GM12878 (cell line): ENCODE measurements around the gene TUFM. TPM values are rescaled to one million over a fixed set of nuclear protein-coding genes. Genes with fewer than 3 reads are reported as not detected.

ENCODE experiments used
- ATAC-seq: fragments of 200-7000 bp; cut with Tn5 transposase; 3 replicates; pipeline ENCODE4 v1.9.1; 2020; ENCODE audit warnings: mild to moderate bottlenecking, moderate library complexity
- BruUV-seq: library from RNA; stranded (reverse); fragments of 400-500 nt; replicated peaks from 2 replicates; lab custom pipeline; 2021; lab: Mats Ljungman, UMichigan
- CTCF ChIA-PET: fragments of 300-600 bp; sonication (Branson Sonifier 250); formaldehyde crosslinking; extraction: SDS; loops from one replicate; lab custom pipeline; 2021; ENCODE audit warnings: inconsistent platforms; lab: Yijun Ruan, JAX
- POLR2A ChIA-PET: fragments of 350-600 bp; formaldehyde crosslinking; extraction: SDS; loops from one replicate; lab custom pipeline; 2021; ENCODE audit warnings: inconsistent platforms; lab: Charles Lee
- RAD21 ChIA-PET: fragments of 300-600 bp; sonication (Branson Sonifier 250); formaldehyde crosslinking; loops from one replicate; lab custom pipeline; 2023; ENCODE audit warnings: antibody characterized with exemption; ENCODE audit not compliant: unreplicated experiment; lab: Charles Lee
- SMC1A ChIA-PET: fragments of 300-600 bp; sonication (Branson Sonifier 250); formaldehyde crosslinking; loops from one replicate; lab custom pipeline; 2023; ENCODE audit not compliant: unreplicated experiment, uncharacterized antibody; lab: Charles Lee
- DNase-seq: peaks from one replicate; pipeline ENCODE4 v3.0.0-alpha.2; 2011; ENCODE audit warnings: low read depth, low spot score
- FAIRE-seq: peaks from 3 replicates; lab custom pipeline; 2011; peaks lifted over from hg19 to GRCh38; lab: Jason Lieb, UNC
- H2AFZ ChIP-seq: 2 replicates; pipeline ENCODE4 v1.6.0; 2011; ENCODE audit warnings: low read depth, low read length, control low read depth; ENCODE audit not compliant: control insufficient read depth
- H3K27ac ChIP-seq: 2 replicates; pipeline ENCODE4 v1.5.1; 2011; ENCODE audit warnings: control low read depth; ENCODE audit not compliant: control insufficient read depth, insufficient read depth
- H3K27me3 ChIP-seq, 2 experiments: replicated peaks in 1 of 2; 2 replicates each; pipeline versions ENCODE4 v1.6.0 to v1.6.1; 2011; ENCODE audit warnings: low read length in 1 of 2; ENCODE audit not compliant: control insufficient read depth in 2 of 2, insufficient read depth in 2 of 2
- H3K36me3 ChIP-seq, 2 experiments: 2 replicates each; pipeline ENCODE4 v1.5.1; 2011; ENCODE audit warnings: low read length in 1 of 2; ENCODE audit not compliant: control insufficient read depth in 2 of 2, insufficient read depth in 2 of 2
- H3K4me1 ChIP-seq: 2 replicates; pipeline ENCODE4 v1.6.1; 2011; ENCODE audit warnings: mild to moderate bottlenecking, low read length, moderate library complexity, mixed read lengths; ENCODE audit not compliant: control insufficient read depth, insufficient read depth
- H3K4me2 ChIP-seq: 2 replicates; pipeline ENCODE4 v1.6.0; 2011; ENCODE audit warnings: control low read depth; ENCODE audit not compliant: control insufficient read depth, insufficient read depth
- H3K4me3 ChIP-seq: fragments of 200-600 bp; sonication (generic); 2 replicates; pipeline ENCODE4 v1.5.1; 2016
- H3K79me2 ChIP-seq: 2 replicates; pipeline ENCODE4 v1.6.0; 2011; ENCODE audit warnings: low read length; ENCODE audit not compliant: control insufficient read depth, insufficient read depth
- H3K9ac ChIP-seq: 2 replicates; pipeline ENCODE4 v1.8.0; 2011; ENCODE audit warnings: low read length, control low read depth, mixed read lengths; ENCODE audit not compliant: control insufficient read depth, insufficient read depth
- H3K9me3 ChIP-seq: replicated peaks from 3 replicates; pipeline ENCODE4 v1.5.1; 2011; ENCODE audit warnings: mild to moderate bottlenecking, low read length; ENCODE audit not compliant: control insufficient read depth, insufficient read depth
- H4K20me1 ChIP-seq: 2 replicates; pipeline ENCODE4 v1.6.0; 2011; ENCODE audit not compliant: control insufficient read depth, insufficient read depth
- CREB1 ChIP-seq: IDR thresholded peaks from 2 replicates; pipeline ENCODE4 v1.6.1; 2012; ENCODE audit warnings: low read depth, mild to moderate bottlenecking, inconsistent platforms
- CREM ChIP-seq: IDR thresholded peaks from 2 replicates; pipeline ENCODE4 v1.6.1; 2014; ENCODE audit warnings: antibody characterized with exemption, low read depth
- FOXM1 ChIP-seq: IDR thresholded peaks from 2 replicates; pipeline ENCODE4 v1.6.1; 2012; ENCODE audit warnings: low read depth, mild to moderate bottlenecking, inconsistent platforms, low read length, moderate library complexity
- IRF3 ChIP-seq: fragments of 450-650 bp; IDR thresholded peaks from 2 replicates; pipeline ENCODE4 v1.6.1; 2014; ENCODE audit warnings: mild to moderate bottlenecking
- JUND ChIP-seq: IDR thresholded peaks from 2 replicates; pipeline ENCODE4 v1.6.1; 2012; ENCODE audit warnings: low read depth, mild to moderate bottlenecking, low read length, improper control_type of control experiment, moderate library complexity
- POLR2AphosphoS5 ChIP-seq: IDR thresholded peaks from 2 replicates; pipeline ENCODE4 v1.6.1; 2011; ENCODE audit warnings: mild to moderate bottlenecking, low read length, inconsistent platforms
- SKIL ChIP-seq: fragments of 450-650 bp; IDR thresholded peaks from 2 replicates; pipeline ENCODE4 v1.6.1; 2017; ENCODE audit warnings: mild to moderate bottlenecking, low read depth, inconsistent platforms; ENCODE audit not compliant: poor library complexity, severe bottlenecking
- WRNIP1 ChIP-seq: IDR thresholded peaks from 2 replicates; pipeline ENCODE4 v1.6.1; 2011; ENCODE audit warnings: low read depth, low read length, improper control_type of control experiment, borderline replicate concordance
- YY1 ChIP-seq: IDR thresholded peaks from 2 replicates; pipeline ENCODE4 v1.6.1; 2011; ENCODE audit warnings: low read depth, mild to moderate bottlenecking, low read length
- ZBTB11 ChIP-seq: fragments of 450-650 bp; formaldehyde crosslinking; IDR thresholded peaks from 2 replicates; pipeline ENCODE4 v1.5.0; 2022; ENCODE audit warnings: mild to moderate bottlenecking, missing genetic modification characterization
- ZNF274 ChIP-seq: IDR thresholded peaks from one replicate; pipeline ENCODE4 v1.8.0; 2011; ENCODE audit not compliant: insufficient read length, insufficient read depth
- ZNF622 ChIP-seq: fragments of 450-650 bp; IDR thresholded peaks from 2 replicates; pipeline ENCODE4 v1.6.1; 2017; ENCODE audit warnings: mild to moderate bottlenecking, inconsistent platforms
- WGBS: methylation state at CpG from one replicate; pipeline ENCODE4 v1.1.6; 2016; ENCODE audit warnings: low lambda C conversion rate; ENCODE audit not compliant: insufficient replicate concordance, insufficient coverage; ENCODE audit errors: missing lambda C conversion rate; 5-methylcytosine and 5-hydroxymethylcytosine counted together
- in situ Hi-C: fragments of 300-500 bp; cut with MboI; formaldehyde crosslinking; loops from 9 replicates; pipeline ENCODE4 v1.14.3; 2018; ENCODE audit warnings: mixed read lengths
- intact Hi-C: fragments of 100-400 bp; cut with micrococcal nuclease; formaldehyde crosslinking; loops from one replicate; pipeline ENCODE4 v1.14.2; 2022; ENCODE audit not compliant: unreplicated experiment
- polyA plus RNA-seq, 11 experiments: library from polyadenylated mRNA; depleted of rRNA in 4 of 11; unstranded in 6 of 11; stranded (reverse) in 5 of 11; fragments of >200 nt; fragmentation: Nextera tagmentation in 4 of 11; fragmentation: Illumina TruSeq in 1 of 11; extraction: Ambion mirVana in 4 of 11; extraction: Trizol in 1 of 11; gene quantifications; 1 replicate in 1 of 11; 2 replicates in 10 of 11; pipeline versions ENCODE4 v1.2.1 to v1.2.3, GENCODE V29; 2011 to 2016; ENCODE audit warnings: inconsistent platforms in 2 of 11, missing spikeins in 2 of 11, low read depth in 1 of 11
- total RNA-seq, 4 experiments: library from RNA; depleted of rRNA in 3 of 4; stranded (reverse); fragments of >200 nt in 3 of 4; fragmentation: Illumina TruSeq in 1 of 4; extraction: Trizol in 1 of 4; gene quantifications; 2 replicates each; pipeline versions ENCODE4 v1.2.1 to v1.2.3, GENCODE V29; 2013 to 2021
- TF ChIP-seq, protein P1 (sequence below): IDR thresholded peaks from 2 replicates; pipeline ENCODE4 v1.6.1; 2012; ENCODE audit warnings: mild to moderate bottlenecking, low read depth, low read length

TUFM gene
- total and polyA plus RNA-seq, 10 of the 15 experiments (the other 5 are each of a cell fraction or from before 2014, with no cell fraction given) = 23.4 to 354 (median 182) TPM

DNA sequence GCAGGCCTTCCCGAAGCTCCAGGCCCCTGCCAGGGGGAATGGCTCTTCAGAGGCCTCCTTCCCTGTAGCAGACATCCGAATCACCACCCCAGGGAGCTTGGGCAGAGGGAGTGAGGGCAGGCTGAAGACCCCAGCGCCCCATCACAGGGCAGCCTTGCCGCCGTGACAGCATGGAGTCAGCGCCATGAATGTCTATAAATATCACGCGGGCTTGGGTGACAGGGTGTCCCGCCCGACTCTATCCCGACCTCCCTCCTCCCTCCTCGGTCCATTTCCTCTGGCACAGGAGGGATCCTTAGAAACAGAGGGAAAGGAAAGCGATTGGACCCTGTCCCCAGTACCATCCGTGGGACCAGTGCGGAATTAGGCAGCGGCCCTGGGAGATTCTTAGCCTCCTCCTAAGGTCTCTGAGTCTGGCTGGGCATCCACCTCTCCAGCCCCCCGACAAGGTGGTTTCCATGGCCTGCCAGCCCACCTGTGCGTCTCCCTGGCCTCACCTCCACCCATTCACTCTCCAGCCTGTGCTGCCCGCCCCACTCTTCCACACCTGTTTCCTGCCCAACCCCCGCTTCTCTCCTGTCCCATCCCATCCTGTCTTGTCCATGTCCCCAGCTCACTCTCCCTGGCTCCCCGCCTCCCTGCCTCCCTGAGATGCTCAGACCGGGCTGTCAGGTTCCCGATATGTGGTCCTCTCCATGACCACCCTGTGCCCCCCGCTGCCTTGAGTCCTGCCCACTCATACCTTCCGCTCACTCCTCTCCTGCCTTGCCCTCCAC lies 37.3 kb upstream of the TUFM start:
- H3K79me2 ChIP-seq = no peaks in the 10 kb centered on the region
- H3K9me3 ChIP-seq = no peaks in the 10 kb centered on the region
- 69% methylated on average over 25 of the region's 25 CpGs for WGBS
- H3K4me1 ChIP-seq = peaks cover 6% of the 10 kb centered on the region
- no peak overlapping the region for H3K9ac ChIP-seq
- ChIA-PET RAD21 (no interaction called here), SMC1A (interaction anchor here (1.2 kb wide), 1 partner anchor 61 kb away, joined by 5 read pairs; no protein-coding TSS in a partner anchor), POLR2A (no interaction called here), CTCF (interaction anchor here (1.3 kb wide), 1 partner anchor 40 kb away, joined by 4 read pairs; no protein-coding TSS in a partner anchor)
- in situ Hi-C loops = loop anchor here (5.0 kb wide), 1 partner anchor 34 kb away; no protein-coding TSS in a partner anchor
- DNase-seq (no peak), ATAC-seq (no peak), FAIRE-seq (no peak)
- no peak overlapping the region for H3K4me3 ChIP-seq
- H2AFZ ChIP-seq = no peak overlapping the region
- no peak overlapping the region for H3K27ac ChIP-seq
- H4K20me1 ChIP-seq = no peaks in the 10 kb centered on the region
- no TSS peak for BruUV-seq
- no peaks in the 10 kb centered on the region for H3K36me3 ChIP-seq
- no peak overlapping the region for H3K4me2 ChIP-seq
- intact Hi-C loops = no loop called here
- H3K27me3 ChIP-seq = no peaks in the 10 kb centered on the region
- TF ChIP-seq SKIL (no peak), CREB1 (no peak), CREM (no peak), FOXM1 (no peak), WRNIP1 (no peak), IRF3 (no peak), ZBTB11 (CRISPR knock-in tag) (no peak), ZNF622 (no peak), ZNF274 (no peak), POLR2AphosphoS5 (no peak), YY1 (no peak), JUND (no peak)
- TF ChIP-seq, protein P1, sequence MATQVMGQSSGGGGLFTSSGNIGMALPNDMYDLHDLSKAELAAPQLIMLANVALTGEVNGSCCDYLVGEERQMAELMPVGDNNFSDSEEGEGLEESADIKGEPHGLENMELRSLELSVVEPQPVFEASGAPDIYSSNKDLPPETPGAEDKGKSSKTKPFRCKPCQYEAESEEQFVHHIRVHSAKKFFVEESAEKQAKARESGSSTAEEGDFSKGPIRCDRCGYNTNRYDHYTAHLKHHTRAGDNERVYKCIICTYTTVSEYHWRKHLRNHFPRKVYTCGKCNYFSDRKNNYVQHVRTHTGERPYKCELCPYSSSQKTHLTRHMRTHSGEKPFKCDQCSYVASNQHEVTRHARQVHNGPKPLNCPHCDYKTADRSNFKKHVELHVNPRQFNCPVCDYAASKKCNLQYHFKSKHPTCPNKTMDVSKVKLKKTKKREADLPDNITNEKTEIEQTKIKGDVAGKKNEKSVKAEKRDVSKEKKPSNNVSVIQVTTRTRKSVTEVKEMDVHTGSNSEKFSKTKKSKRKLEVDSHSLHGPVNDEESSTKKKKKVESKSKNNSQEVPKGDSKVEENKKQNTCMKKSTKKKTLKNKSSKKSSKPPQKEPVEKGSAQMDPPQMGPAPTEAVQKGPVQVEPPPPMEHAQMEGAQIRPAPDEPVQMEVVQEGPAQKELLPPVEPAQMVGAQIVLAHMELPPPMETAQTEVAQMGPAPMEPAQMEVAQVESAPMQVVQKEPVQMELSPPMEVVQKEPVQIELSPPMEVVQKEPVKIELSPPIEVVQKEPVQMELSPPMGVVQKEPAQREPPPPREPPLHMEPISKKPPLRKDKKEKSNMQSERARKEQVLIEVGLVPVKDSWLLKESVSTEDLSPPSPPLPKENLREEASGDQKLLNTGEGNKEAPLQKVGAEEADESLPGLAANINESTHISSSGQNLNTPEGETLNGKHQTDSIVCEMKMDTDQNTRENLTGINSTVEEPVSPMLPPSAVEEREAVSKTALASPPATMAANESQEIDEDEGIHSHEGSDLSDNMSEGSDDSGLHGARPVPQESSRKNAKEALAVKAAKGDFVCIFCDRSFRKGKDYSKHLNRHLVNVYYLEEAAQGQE = no peak
